Measurements from ENCODE around the gene MYH7B. TPM values are rescaled to one million over a fixed set of nuclear protein-coding genes. Genes with fewer than 3 reads are reported as not detected.

MYH7B gene
- total RNA-seq, 1 experiment from 2014 or later, result 0.98 TPM

DNA sequence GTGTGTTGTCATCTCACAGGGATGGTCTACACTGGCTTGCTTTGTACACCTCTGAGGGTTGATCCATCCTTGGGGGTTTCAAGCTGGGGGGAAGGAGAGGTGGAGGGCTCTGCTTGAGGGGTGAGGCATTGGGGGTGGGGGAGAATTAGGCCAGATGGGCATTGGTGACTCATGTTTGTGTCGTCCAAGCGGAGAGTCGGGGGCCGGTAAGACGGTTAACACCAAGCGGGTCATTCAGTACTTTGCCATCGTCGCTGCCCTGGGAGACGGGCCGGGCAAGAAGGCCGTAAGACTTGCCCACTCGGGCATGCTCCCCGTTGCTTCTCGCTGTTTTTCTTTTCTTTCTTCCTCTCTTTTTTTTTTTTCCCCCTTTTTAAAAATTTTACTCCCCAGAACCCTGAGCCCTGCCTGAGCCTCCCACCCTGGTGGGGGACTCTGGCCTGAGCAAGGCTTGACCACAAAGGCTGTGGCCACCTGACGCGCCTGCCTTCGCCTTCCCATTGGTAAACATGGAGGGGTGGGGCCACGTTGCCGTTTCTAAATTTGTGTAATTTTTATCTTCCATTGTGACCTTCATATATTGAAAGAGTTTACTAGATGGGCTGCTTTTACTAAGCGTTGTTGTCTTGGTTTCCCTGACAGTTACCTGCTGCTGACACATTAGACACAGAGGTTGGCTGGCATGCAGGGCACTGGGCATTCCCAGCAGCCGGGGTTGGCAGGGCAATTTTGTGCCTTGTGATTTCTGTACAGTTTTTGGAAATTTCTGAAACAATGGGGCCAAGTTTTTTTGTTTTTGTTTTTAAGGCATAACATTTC, 26.8 kb downstream of the MYH7B start:
- Mint-ChIP-seq H3K4me3 (no peak overlapping the region), H3K27me3 (ENCODE audit: low read depth) (peaks cover 53% of the 10 kb centered on the region), H3K4me1 (peaks cover 51% of the 10 kb centered on the region), H3K27ac (no peak overlapping the region), H3K9me3 (no peaks in the 10 kb centered on the region), H3K36me3 (no peaks in the 10 kb centered on the region)
- CTCF ChIA-PET, result interaction anchor here (1.1 to 4.5 kb wide), 3 partner anchors 16 to 102 kb away, joined by 3 to 22 read pairs (median 7); no protein-coding TSS in a partner anchor
- TF ChIP-seq GTF2I (CRISPR knock-in tag; conservative IDR thresholded peaks at IDR 0.05) (no peak), TCF7 (CRISPR knock-in tag; IDR thresholded peaks at IDR 0.05; ENCODE audit: low read depth) (no peak), NR2C2 (CRISPR knock-in tag; IDR thresholded peaks at IDR 0.05) (no peak), NR1H2 (CRISPR knock-in tag; IDR thresholded peaks at IDR 0.05) (no peak), ZNF416 (CRISPR knock-in tag; IDR thresholded peaks at IDR 0.05) (no peak), ETV6 (CRISPR knock-in tag; IDR thresholded peaks at IDR 0.05) (no peak), ZNF396 (CRISPR knock-in tag; IDR thresholded peaks at IDR 0.05; ENCODE audit: borderline replicate concordance) (no peak), PRRX2 (CRISPR knock-in tag; IDR thresholded peaks at IDR 0.05) (no peak), TP53 (CRISPR knock-in tag; IDR thresholded peaks at IDR 0.05) (no peak)
- TF ChIP-seq, protein P1, sequence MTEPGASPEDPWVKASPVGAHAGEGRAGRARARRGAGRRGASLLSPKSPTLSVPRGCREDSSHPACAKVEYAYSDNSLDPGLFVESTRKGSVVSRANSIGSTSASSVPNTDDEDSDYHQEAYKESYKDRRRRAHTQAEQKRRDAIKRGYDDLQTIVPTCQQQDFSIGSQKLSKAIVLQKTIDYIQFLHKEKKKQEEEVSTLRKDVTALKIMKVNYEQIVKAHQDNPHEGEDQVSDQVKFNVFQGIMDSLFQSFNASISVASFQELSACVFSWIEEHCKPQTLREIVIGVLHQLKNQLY (CRISPR knock-in tag; IDR thresholded peaks at IDR 0.05), result no peak
- TF ChIP-seq, protein P2, sequence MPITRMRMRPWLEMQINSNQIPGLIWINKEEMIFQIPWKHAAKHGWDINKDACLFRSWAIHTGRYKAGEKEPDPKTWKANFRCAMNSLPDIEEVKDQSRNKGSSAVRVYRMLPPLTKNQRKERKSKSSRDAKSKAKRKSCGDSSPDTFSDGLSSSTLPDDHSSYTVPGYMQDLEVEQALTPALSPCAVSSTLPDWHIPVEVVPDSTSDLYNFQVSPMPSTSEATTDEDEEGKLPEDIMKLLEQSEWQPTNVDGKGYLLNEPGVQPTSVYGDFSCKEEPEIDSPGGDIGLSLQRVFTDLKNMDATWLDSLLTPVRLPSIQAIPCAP (CRISPR knock-in tag; IDR thresholded peaks at IDR 0.05), result no peak
- TF ChIP-seq, protein P3, sequence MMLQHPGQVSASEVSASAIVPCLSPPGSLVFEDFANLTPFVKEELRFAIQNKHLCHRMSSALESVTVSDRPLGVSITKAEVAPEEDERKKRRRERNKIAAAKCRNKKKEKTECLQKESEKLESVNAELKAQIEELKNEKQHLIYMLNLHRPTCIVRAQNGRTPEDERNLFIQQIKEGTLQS (CRISPR knock-in tag; conservative IDR thresholded peaks at IDR 0.05), result no peak
- TF ChIP-seq, protein P4, sequence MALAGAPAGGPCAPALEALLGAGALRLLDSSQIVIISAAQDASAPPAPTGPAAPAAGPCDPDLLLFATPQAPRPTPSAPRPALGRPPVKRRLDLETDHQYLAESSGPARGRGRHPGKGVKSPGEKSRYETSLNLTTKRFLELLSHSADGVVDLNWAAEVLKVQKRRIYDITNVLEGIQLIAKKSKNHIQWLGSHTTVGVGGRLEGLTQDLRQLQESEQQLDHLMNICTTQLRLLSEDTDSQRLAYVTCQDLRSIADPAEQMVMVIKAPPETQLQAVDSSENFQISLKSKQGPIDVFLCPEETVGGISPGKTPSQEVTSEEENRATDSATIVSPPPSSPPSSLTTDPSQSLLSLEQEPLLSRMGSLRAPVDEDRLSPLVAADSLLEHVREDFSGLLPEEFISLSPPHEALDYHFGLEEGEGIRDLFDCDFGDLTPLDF (CRISPR knock-in tag; IDR thresholded peaks at IDR 0.05), result no peak
- TF ChIP-seq, protein P5, sequence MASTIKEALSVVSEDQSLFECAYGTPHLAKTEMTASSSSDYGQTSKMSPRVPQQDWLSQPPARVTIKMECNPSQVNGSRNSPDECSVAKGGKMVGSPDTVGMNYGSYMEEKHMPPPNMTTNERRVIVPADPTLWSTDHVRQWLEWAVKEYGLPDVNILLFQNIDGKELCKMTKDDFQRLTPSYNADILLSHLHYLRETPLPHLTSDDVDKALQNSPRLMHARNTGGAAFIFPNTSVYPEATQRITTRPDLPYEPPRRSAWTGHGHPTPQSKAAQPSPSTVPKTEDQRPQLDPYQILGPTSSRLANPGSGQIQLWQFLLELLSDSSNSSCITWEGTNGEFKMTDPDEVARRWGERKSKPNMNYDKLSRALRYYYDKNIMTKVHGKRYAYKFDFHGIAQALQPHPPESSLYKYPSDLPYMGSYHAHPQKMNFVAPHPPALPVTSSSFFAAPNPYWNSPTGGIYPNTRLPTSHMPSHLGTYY (CRISPR knock-in tag; IDR thresholded peaks at IDR 0.05), result no peak
- TF ChIP-seq, protein P6, sequence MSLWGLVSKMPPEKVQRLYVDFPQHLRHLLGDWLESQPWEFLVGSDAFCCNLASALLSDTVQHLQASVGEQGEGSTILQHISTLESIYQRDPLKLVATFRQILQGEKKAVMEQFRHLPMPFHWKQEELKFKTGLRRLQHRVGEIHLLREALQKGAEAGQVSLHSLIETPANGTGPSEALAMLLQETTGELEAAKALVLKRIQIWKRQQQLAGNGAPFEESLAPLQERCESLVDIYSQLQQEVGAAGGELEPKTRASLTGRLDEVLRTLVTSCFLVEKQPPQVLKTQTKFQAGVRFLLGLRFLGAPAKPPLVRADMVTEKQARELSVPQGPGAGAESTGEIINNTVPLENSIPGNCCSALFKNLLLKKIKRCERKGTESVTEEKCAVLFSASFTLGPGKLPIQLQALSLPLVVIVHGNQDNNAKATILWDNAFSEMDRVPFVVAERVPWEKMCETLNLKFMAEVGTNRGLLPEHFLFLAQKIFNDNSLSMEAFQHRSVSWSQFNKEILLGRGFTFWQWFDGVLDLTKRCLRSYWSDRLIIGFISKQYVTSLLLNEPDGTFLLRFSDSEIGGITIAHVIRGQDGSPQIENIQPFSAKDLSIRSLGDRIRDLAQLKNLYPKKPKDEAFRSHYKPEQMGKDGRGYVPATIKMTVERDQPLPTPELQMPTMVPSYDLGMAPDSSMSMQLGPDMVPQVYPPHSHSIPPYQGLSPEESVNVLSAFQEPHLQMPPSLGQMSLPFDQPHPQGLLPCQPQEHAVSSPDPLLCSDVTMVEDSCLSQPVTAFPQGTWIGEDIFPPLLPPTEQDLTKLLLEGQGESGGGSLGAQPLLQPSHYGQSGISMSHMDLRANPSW (CRISPR knock-in tag; conservative IDR thresholded peaks at IDR 0.05; ENCODE audit: low read depth), result no peak
- TF ChIP-seq, protein P7, sequence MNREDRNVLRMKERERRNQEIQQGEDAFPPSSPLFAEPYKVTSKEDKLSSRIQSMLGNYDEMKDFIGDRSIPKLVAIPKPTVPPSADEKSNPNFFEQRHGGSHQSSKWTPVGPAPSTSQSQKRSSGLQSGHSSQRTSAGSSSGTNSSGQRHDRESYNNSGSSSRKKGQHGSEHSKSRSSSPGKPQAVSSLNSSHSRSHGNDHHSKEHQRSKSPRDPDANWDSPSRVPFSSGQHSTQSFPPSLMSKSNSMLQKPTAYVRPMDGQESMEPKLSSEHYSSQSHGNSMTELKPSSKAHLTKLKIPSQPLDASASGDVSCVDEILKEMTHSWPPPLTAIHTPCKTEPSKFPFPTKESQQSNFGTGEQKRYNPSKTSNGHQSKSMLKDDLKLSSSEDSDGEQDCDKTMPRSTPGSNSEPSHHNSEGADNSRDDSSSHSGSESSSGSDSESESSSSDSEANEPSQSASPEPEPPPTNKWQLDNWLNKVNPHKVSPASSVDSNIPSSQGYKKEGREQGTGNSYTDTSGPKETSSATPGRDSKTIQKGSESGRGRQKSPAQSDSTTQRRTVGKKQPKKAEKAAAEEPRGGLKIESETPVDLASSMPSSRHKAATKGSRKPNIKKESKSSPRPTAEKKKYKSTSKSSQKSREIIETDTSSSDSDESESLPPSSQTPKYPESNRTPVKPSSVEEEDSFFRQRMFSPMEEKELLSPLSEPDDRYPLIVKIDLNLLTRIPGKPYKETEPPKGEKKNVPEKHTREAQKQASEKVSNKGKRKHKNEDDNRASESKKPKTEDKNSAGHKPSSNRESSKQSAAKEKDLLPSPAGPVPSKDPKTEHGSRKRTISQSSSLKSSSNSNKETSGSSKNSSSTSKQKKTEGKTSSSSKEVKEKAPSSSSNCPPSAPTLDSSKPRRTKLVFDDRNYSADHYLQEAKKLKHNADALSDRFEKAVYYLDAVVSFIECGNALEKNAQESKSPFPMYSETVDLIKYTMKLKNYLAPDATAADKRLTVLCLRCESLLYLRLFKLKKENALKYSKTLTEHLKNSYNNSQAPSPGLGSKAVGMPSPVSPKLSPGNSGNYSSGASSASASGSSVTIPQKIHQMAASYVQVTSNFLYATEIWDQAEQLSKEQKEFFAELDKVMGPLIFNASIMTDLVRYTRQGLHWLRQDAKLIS (CRISPR knock-in tag; IDR thresholded peaks at IDR 0.05; ENCODE audit: borderline replicate concordance), result no peak
- DNase-seq (ENCODE audit: low spot score) (no peak), ATAC-seq (no peak)
- POLR2A ChIA-PET, result no interaction called here

Data from WTC11 (cell line).